BLaER1 treated with 17β-estradiol and CSF1 and Interleukin-3, amounts not matched to agents 10 nM and 100 nM (cell line): ENCODE data around the gene GALNT14.

Source experiments
- H3K27ac ChIP-seq, 11 experiments: shearing (Covaris generic); formaldehyde crosslinking; 2 replicates each; pipeline ENCODE4 v1.8.1; 2022
- H3K27me3 ChIP-seq, 11 experiments: shearing (Covaris generic); formaldehyde crosslinking; 2 replicates each; pipeline ENCODE4 v1.8.1; 2022
- H3K36me3 ChIP-seq, 11 experiments: shearing (Covaris generic); formaldehyde crosslinking; 2 replicates each; pipeline ENCODE4 v1.8.1; 2022
- H3K4me1 ChIP-seq, 10 experiments: shearing (Covaris generic); formaldehyde crosslinking; 2 replicates each; pipeline ENCODE4 v1.8.1; 2022
- H3K4me2 ChIP-seq, 11 experiments: shearing (Covaris generic); formaldehyde crosslinking; 2 replicates each; pipeline ENCODE4 v1.8.1; 2022
- H3K4me3 ChIP-seq, 10 experiments: shearing (Covaris generic); formaldehyde crosslinking; 2 replicates each; pipeline ENCODE4 v1.8.1; 2022
- H3K9ac ChIP-seq, 11 experiments: shearing (Covaris generic); formaldehyde crosslinking; 2 replicates each; pipeline ENCODE4 v1.8.1; 2022
- H3K9me3 ChIP-seq, 11 experiments: shearing (Covaris generic); formaldehyde crosslinking; replicated peaks in 1 of 11; 2 replicates each; pipeline ENCODE4 v1.8.1; 2022
- H4K20me1 ChIP-seq, 11 experiments: shearing (Covaris generic); formaldehyde crosslinking; 2 replicates each; pipeline ENCODE4 v1.8.1; 2022
- Cebpa-rat ChIP-seq, 11 experiments: shearing (Covaris generic); IDR thresholded peaks; 2 replicates each; pipeline ENCODE4 v1.8.1; 2022

Gene GALNT14

GRCh38 chr2:30989746-30990145 lies 148.5 kb downstream of the GALNT14 start:
- H3K4me2 ChIP-seq: no peak overlapping the region
- TF ChIP-seq Cebpa-rat (IDR thresholded peaks at IDR 0.05): no peak
- H3K27ac ChIP-seq: no peak overlapping the region
- H3K27me3 ChIP-seq: no peaks in the 10 kb centered on the region
- no peak overlapping the region for H3K9ac ChIP-seq
- peaks cover 0 to 14% (median 10%) of the 10 kb centered on the region in 10 experiments; a peak in 17 of 20 replicates for H3K4me1 ChIP-seq
- H3K9me3 ChIP-seq: no peaks in the 10 kb centered on the region
- H3K36me3 ChIP-seq: peaks cover 59 to 88% (median 82%) of the 10 kb centered on the region in 11 experiments
- peaks cover 0 to 71% (median 17%) of the 10 kb centered on the region in 11 experiments; a peak in 15 of 22 replicates for H4K20me1 ChIP-seq
- H3K4me3 ChIP-seq: no peak overlapping the region

DNA sequence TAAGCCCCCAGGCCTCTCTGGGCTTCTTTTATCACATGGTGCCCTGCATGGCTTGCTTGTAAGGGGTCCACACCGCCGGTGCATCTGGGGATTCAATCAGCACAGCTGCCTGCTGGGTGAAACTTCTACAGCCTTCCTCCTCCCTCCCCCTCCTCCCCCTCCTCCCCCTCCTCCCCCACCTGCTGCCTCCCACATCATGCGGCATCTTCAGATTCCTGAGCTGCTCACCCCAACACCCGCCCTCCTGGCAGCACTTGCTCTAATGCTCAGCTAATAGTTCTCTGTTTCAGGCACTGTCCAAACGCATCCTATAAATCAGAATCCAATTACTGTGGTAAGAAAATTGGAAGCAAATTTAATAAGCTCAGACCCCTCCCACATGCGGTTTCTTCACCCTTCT lies 150.7 kb downstream of the GALNT14 start:
- Histone ChIP-seq H4K20me1 (peaks cover 0 to 54% (median 5%) of the 10 kb centered on the region in 11 experiments; a peak in 9 of 22 replicates), H3K27me3 (no peaks in the 10 kb centered on the region)

GRCh38 chr2:30986231-30986580 lies 152.0 kb downstream of the GALNT14 start:
- peaks cover 35 to 94% (median 82%) of the 10 kb centered on the region in 11 experiments; a peak in 21 of 22 replicates for H3K36me3 ChIP-seq
- H3K4me2 ChIP-seq: no peak overlapping the region
- H4K20me1 ChIP-seq: peaks cover 0 to 54% (median 10%) of the 10 kb centered on the region in 11 experiments; a peak in 11 of 22 replicates
- no peak overlapping the region for H3K4me3 ChIP-seq
- H3K9ac ChIP-seq: no peak overlapping the region
- H3K4me1 ChIP-seq: no peaks in the 10 kb centered on the region; a peak in 1 of 20 replicates
- no peak overlapping the region for H3K27ac ChIP-seq
- H3K9me3 ChIP-seq: no peaks in the 10 kb centered on the region
- TF ChIP-seq Cebpa-rat (IDR thresholded peaks at IDR 0.05): no peak
- no peaks in the 10 kb centered on the region for H3K27me3 ChIP-seq

More for the DNA sequence above, 150.7 kb downstream of the GALNT14 start:
- TF ChIP-seq Cebpa-rat (IDR thresholded peaks at IDR 0.05): no peak
- H3K4me2 ChIP-seq: no peak overlapping the region
- no peak overlapping the region for H3K27ac ChIP-seq
- H3K9ac ChIP-seq: no peak overlapping the region
- H3K4me1 ChIP-seq: no peaks in the 10 kb centered on the region; a peak in 1 of 20 replicates
- H3K36me3 ChIP-seq: peaks cover 49 to 95% (median 85%) of the 10 kb centered on the region in 11 experiments
- no peak overlapping the region for H3K4me3 ChIP-seq
- no peaks in the 10 kb centered on the region for H3K9me3 ChIP-seq

- no peak for TF ChIP-seq Cebpa-rat (IDR thresholded peaks at IDR 0.05)
- H3K9me3 ChIP-seq: no peaks in the 10 kb centered on the region
- H4K20me1 ChIP-seq: peaks cover 0 to 56% (median 7%) of the 10 kb centered on the region in 11 experiments; a peak in 11 of 22 replicates
- H3K4me2 ChIP-seq: no peak overlapping the region
- H3K36me3 ChIP-seq: peaks cover 30 to 94% (median 77%) of the 10 kb centered on the region in 11 experiments; a peak in 21 of 22 replicates
- H3K27ac ChIP-seq: no peak overlapping the region
- H3K27me3 ChIP-seq: no peaks in the 10 kb centered on the region
- no peak overlapping the region for H3K9ac ChIP-seq
- no peaks in the 10 kb centered on the region; a peak in 1 of 20 replicates for H3K4me1 ChIP-seq
- no peak overlapping the region for H3K4me3 ChIP-seq
Measured at GRCh38 chr2:30985493-30986230, 152.6 kb downstream of the GALNT14 start.

DNA sequence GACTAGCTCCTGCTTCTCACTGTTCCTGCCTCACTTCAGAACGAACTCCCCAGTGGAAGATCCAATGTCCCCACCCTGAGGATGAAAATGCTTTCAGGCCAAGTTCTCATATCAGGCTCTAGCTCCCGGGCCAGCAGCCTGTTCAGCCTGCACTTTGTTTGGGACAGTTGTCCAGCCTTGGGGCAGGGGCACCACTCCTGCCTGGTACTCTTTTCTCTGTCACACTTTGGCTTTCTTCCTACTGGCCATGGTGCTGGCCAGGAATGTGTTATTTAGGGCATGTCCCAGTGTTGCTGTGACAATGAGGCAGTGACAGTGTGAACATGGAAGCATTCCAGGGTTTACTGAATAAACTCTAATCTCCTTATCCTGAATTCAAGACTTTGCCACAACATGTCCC lies 154.1 kb downstream of the GALNT14 start:
- no peak for TF ChIP-seq Cebpa-rat (IDR thresholded peaks at IDR 0.05)
- H3K27ac ChIP-seq: no peak overlapping the region
- H3K27me3 ChIP-seq: no peaks in the 10 kb centered on the region
- no peak overlapping the region for H3K4me2 ChIP-seq
- no peak overlapping the region for H3K9ac ChIP-seq
- H3K4me1 ChIP-seq: peaks cover 0 to 6% (median 0%) of the 10 kb centered on the region in 10 experiments; a peak in 1 of 20 replicates
- H3K9me3 ChIP-seq: no peaks in the 10 kb centered on the region
- peaks cover 22 to 89% (median 72%) of the 10 kb centered on the region in 11 experiments; a peak in 21 of 22 replicates for H3K36me3 ChIP-seq
- peaks cover 0 to 49% (median 7%) of the 10 kb centered on the region in 11 experiments; a peak in 14 of 22 replicates for H4K20me1 ChIP-seq
- H3K4me3 ChIP-seq: no peak overlapping the region

GRCh38 chr2:30981510-30981909 lies 156.7 kb downstream of the GALNT14 start:
- no peak overlapping the region for H3K4me3 ChIP-seq
- no peak for TF ChIP-seq Cebpa-rat (IDR thresholded peaks at IDR 0.05)

GRCh38 chr2:30981096-30981495 lies 157.1 kb downstream of the GALNT14 start:
- peaks cover 0 to 87% (median 60%) of the 10 kb centered on the region in 11 experiments; a peak in 17 of 22 replicates for H3K36me3 ChIP-seq
- H3K9ac ChIP-seq: no peak overlapping the region
- H3K4me2 ChIP-seq: no peak overlapping the region
- no peak overlapping the region for H3K4me3 ChIP-seq
- H3K9me3 ChIP-seq: no peaks in the 10 kb centered on the region
- peaks cover 0 to 56% (median 10%) of the 10 kb centered on the region in 11 experiments; a peak in 13 of 22 replicates for H4K20me1 ChIP-seq
- peaks cover 0 to 30% (median 7%) of the 10 kb centered on the region in 10 experiments; a peak in 10 of 20 replicates for H3K4me1 ChIP-seq
- TF ChIP-seq Cebpa-rat (IDR thresholded peaks at IDR 0.05): no peak
- no peak overlapping the region for H3K27ac ChIP-seq
- no peaks in the 10 kb centered on the region for H3K27me3 ChIP-seq

More at GRCh38 chr2:30981510-30981909, 156.7 kb downstream of the GALNT14 start:
- H3K27me3 ChIP-seq: no peaks in the 10 kb centered on the region
- H3K4me2 ChIP-seq: no peak overlapping the region
- peaks cover 0 to 28% (median 7%) of the 10 kb centered on the region in 10 experiments; a peak in 10 of 20 replicates for H3K4me1 ChIP-seq
- peaks cover 0 to 54% (median 10%) of the 10 kb centered on the region in 11 experiments; a peak in 13 of 22 replicates for H4K20me1 ChIP-seq
- H3K36me3 ChIP-seq: peaks cover 0 to 87% (median 64%) of the 10 kb centered on the region in 11 experiments; a peak in 18 of 22 replicates
- H3K9me3 ChIP-seq: no peaks in the 10 kb centered on the region
- H3K9ac ChIP-seq: no peak overlapping the region
- no peak overlapping the region for H3K27ac ChIP-seq

GRCh38 chr2:30979822-30980245 lies 158.4 kb downstream of the GALNT14 start:
- TF ChIP-seq Cebpa-rat (IDR thresholded peaks at IDR 0.05): no peak
- Histone ChIP-seq H3K27me3 (no peaks in the 10 kb centered on the region), H3K36me3 (peaks cover 0 to 83% (median 47%) of the 10 kb centered on the region in 11 experiments; a peak in 16 of 22 replicates), H3K4me3 (no peak overlapping the region), H3K27ac (no peak overlapping the region), H4K20me1 (peaks cover 0 to 46% (median 10%) of the 10 kb centered on the region in 11 experiments; a peak in 12 of 22 replicates), H3K4me2 (no peak overlapping the region), H3K9me3 (no peaks in the 10 kb centered on the region), H3K9ac (no peak overlapping the region), H3K4me1 (peaks cover 0 to 30% (median 7%) of the 10 kb centered on the region in 10 experiments; a peak in 10 of 20 replicates)

- TF ChIP-seq Cebpa-rat (IDR thresholded peaks at IDR 0.05): no peak
- no peak overlapping the region for H3K27ac ChIP-seq
- peaks cover 0 to 48% (median 17%) of the 10 kb centered on the region in 11 experiments; a peak in 14 of 22 replicates for H4K20me1 ChIP-seq
- no peak overlapping the region for H3K4me2 ChIP-seq
- no peak overlapping the region for H3K4me3 ChIP-seq
- no peaks in the 10 kb centered on the region for H3K27me3 ChIP-seq
- peaks cover 0 to 78% (median 40%) of the 10 kb centered on the region in 11 experiments; a peak in 16 of 22 replicates for H3K36me3 ChIP-seq
- H3K9ac ChIP-seq: no peak overlapping the region
- peaks cover 0 to 30% (median 7%) of the 10 kb centered on the region in 10 experiments; a peak in 10 of 20 replicates for H3K4me1 ChIP-seq
- no peaks in the 10 kb centered on the region for H3K9me3 ChIP-seq
Measured at GRCh38 chr2:30978854-30979253, 159.4 kb downstream of the GALNT14 start.
